ENCODE results near the gene MMP24OS.

Gene MMP24OS

GRCh38 chr20:35276408-35276807 lies 1.5 kb downstream of the MMP24OS start:
- DNase-seq (ENCODE audit: extremely low read depth, insufficient read length) = no peak
- no peak for TF ChIP-seq CTCF (IDR thresholded peaks at IDR 0.05; ENCODE audit: insufficient read depth, low read length, poor library complexity, severe bottlenecking)
- peak overlapping the region; percentile 91 for H3K4me3 ChIP-seq (replicated peaks; ENCODE audit: low read depth, low read length)
- H3K27me3 ChIP-seq (replicated peaks; ENCODE audit: control insufficient read depth, insufficient read depth, low read length) = no peaks in the 10 kb centered on the region
- peaks cover 23% of the 10 kb centered on the region for H3K36me3 ChIP-seq (ENCODE audit: control insufficient read depth, insufficient read depth, low read length)

DNA sequence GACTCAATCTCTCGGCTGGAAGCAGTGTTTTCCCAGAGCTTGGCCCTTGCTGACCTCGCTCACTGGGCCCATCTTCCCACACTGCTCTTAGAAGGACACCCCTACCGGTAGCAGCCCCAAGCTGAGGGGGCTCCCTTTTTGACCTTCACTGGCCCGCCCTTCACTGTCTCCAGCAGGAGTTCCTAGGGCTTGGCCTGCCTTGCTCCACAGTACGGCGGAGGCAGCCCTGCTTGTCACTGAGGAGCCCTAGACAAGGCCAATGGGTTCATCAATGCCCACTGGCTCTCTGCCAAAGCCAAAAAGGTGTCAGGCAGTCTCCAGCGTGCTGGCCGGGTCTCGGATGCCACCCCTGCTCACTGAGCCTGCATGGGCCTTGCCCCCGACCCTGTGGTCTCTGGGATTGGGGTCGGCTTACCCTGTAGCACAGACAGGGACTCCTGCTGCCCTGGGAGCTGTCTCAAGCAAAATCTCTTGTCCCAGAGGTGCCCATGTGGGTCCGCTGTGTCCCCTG lies 2.1 kb downstream of the MMP24OS start:
- TF ChIP-seq CTCF (IDR thresholded peaks at IDR 0.05; ENCODE audit: insufficient read depth, low read length, poor library complexity, severe bottlenecking) = no peak
- Histone ChIP-seq H3K27me3 (replicated peaks; ENCODE audit: control insufficient read depth, insufficient read depth, low read length) (no peaks in the 10 kb centered on the region), H3K36me3 (ENCODE audit: control insufficient read depth, insufficient read depth, low read length) (peaks cover 22% of the 10 kb centered on the region), H3K4me3 (replicated peaks; ENCODE audit: low read depth, low read length) (no peak overlapping the region)
- DNase-seq (ENCODE audit: extremely low read depth, insufficient read length) = no peak

DNA sequence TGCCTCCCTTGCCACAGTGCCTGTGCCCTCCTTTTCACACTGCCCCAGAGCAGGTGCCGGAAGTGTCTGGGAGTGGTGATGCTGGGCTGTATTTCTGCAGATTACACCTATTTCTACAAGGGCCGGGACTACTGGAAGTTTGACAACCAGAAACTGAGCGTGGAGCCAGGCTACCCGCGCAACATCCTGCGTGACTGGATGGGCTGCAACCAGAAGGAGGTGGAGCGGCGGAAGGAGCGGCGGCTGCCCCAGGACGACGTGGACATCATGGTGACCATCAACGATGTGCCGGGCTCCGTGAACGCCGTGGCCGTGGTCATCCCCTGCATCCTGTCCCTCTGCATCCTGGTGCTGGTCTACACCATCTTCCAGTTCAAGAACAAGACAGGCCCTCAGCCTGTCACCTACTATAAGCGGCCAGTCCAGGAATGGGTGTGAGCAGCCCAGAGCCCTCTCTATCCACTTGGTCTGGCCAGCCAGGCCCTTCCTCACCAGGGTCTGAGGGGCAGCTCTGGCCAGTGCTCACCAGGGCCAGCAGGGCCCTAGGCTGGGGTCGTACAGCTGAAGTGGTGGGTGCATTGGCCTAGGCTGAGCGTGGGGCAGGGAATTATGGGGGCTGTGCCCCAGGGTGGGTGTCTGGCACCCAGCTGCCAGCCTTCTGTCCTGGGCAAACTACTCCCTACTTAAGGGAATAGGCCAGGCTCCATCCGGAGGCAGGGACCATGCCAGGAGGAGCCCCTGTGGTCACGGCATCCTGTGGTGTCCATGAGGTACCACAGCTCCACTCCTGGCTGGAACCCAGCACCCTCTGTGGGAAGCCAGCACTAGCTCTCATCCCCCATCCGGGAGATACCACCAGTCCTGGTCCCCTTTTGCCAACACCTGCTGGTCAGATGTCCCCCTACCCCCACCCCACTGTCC lies 3.5 kb downstream of the MMP24OS start:
- Histone ChIP-seq H3K4me3 (replicated peaks; ENCODE audit: low read depth, low read length) (no peak overlapping the region), H3K27me3 (replicated peaks; ENCODE audit: control insufficient read depth, insufficient read depth, low read length) (no peaks in the 10 kb centered on the region), H3K36me3 (ENCODE audit: control insufficient read depth, insufficient read depth, low read length) (peaks cover 15% of the 10 kb centered on the region)
- no peak for TF ChIP-seq CTCF (IDR thresholded peaks at IDR 0.05; ENCODE audit: insufficient read depth, low read length, poor library complexity, severe bottlenecking)
- no peak for DNase-seq (ENCODE audit: extremely low read depth, insufficient read length)

DNA sequence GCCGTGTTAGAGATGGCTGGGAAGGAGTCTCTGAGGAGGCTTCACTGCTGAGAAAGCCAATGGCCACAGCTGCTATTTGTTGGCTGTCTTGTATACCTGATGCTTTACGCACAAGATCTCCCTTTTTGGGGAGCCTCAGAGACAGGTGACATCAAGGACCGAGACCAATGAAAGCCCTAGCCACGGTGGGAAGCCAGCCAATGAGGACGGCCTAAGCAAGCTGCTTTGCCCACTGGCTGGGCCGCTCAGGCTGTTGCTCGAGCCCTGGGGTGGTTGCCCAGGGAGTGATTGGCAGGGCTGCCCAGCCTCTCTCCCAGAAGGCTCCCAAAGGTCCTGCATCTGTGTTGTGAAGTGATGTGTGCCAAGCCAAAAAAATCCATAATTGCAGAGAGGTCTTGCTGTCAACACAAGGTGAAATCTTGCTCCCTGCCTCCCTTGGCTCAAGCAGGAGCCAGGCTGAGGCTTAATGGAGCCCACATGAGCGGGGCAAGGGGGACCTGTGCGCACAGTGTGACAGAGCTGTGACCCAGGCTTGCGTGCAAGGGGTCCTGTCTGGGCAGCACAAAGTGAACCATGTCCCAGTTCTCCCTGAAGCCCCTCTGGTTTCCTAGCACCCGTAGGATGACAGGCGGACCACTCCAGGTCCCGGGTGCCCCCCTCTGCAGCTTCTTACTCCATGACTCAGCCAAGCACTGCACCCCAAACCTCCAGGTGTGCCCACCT lies 4.3 kb downstream of the MMP24OS start:
- DNase-seq (ENCODE audit: extremely low read depth, insufficient read length) = no peak
- peaks cover 10% of the 10 kb centered on the region for H3K36me3 ChIP-seq (ENCODE audit: control insufficient read depth, insufficient read depth, low read length)
- no peaks in the 10 kb centered on the region for H3K27me3 ChIP-seq (replicated peaks; ENCODE audit: control insufficient read depth, insufficient read depth, low read length)
- no peak overlapping the region for H3K4me3 ChIP-seq (replicated peaks; ENCODE audit: low read depth, low read length)
- TF ChIP-seq CTCF (IDR thresholded peaks at IDR 0.05; ENCODE audit: insufficient read depth, low read length, poor library complexity, severe bottlenecking) = no peak

GRCh38 chr20:35271904-35272303 lies 6.0 kb downstream of the MMP24OS start:
- no peak for TF ChIP-seq CTCF (IDR thresholded peaks at IDR 0.05; ENCODE audit: insufficient read depth, low read length, poor library complexity, severe bottlenecking)
- H3K27me3 ChIP-seq (replicated peaks; ENCODE audit: control insufficient read depth, insufficient read depth, low read length) = no peaks in the 10 kb centered on the region
- peaks cover 10% of the 10 kb centered on the region for H3K36me3 ChIP-seq (ENCODE audit: control insufficient read depth, insufficient read depth, low read length)
- DNase-seq (ENCODE audit: extremely low read depth, insufficient read length) = no peak
- H3K4me3 ChIP-seq (replicated peaks; ENCODE audit: low read depth, low read length) = no peak overlapping the region

Data from GM06990 (cell line).